Neuronal stem cell (in vitro differentiated cells): Measurements from ENCODE around the gene MED16.
A peak's percentile ranks its signal among the peaks of the same experiment; 100 is the strongest.

Source experiments
- DNase-seq: peaks from one replicate; pipeline ENCODE4 v3.0.0-alpha.2; 2013; ENCODE audit warnings: low spot score
- H2AFZ ChIP-seq: one replicate; pipeline ENCODE4 v1.6.1; 2013; ENCODE audit warnings: mild to moderate bottlenecking, low read length, inconsistent platforms
- H2AK5ac ChIP-seq: 2 replicates; pipeline ENCODE4 v1.6.1; 2013; ENCODE audit warnings: low read depth, mild to moderate bottlenecking, inconsistent platforms, low read length, moderate library complexity, mixed read lengths
- H2BK120ac ChIP-seq: 2 replicates; pipeline ENCODE4 v1.6.1; 2013; ENCODE audit warnings: low read depth, mild to moderate bottlenecking, inconsistent platforms, low read length, moderate library complexity, mixed read lengths
- H2BK12ac ChIP-seq: one replicate; pipeline ENCODE4 v1.6.1; 2013; ENCODE audit warnings: low read length, inconsistent platforms
- H2BK15ac ChIP-seq: 2 replicates; pipeline ENCODE4 v1.6.1; 2013; ENCODE audit warnings: mild to moderate bottlenecking, low read length, inconsistent platforms, mixed read lengths
- H2BK5ac ChIP-seq: one replicate; pipeline ENCODE4 v1.6.1; 2013; ENCODE audit warnings: inconsistent platforms, mild to moderate bottlenecking, low read length, moderate library complexity
- H3K14ac ChIP-seq: one replicate; pipeline ENCODE4 v1.6.1; 2013; ENCODE audit warnings: low read length, inconsistent platforms
- H3K18ac ChIP-seq: 2 replicates; pipeline ENCODE4 v1.6.1; 2013; ENCODE audit warnings: low read length, inconsistent platforms
- H3K23ac ChIP-seq: 2 replicates; pipeline ENCODE4 v1.6.1; 2013; ENCODE audit warnings: low read depth, mild to moderate bottlenecking, mixed read lengths, low read length, inconsistent platforms; ENCODE audit not compliant: poor library complexity
- H3K27ac ChIP-seq: replicated peaks from 3 replicates; pipeline ENCODE4 v1.5.1; 2013; ENCODE audit warnings: low read length, inconsistent platforms
- H3K27me3 ChIP-seq, 3 experiments: 2 replicates each; pipeline ENCODE4 v1.6.1; 2013; ENCODE audit warnings: low read length in 3 of 3, mild to moderate bottlenecking in 2 of 3, inconsistent platforms in 1 of 3, low read depth in 1 of 3, mixed read lengths in 1 of 3, moderate library complexity in 1 of 3; ENCODE audit not compliant: control insufficient read depth in 3 of 3, insufficient read depth in 3 of 3
- H3K36me3 ChIP-seq, 2 donors: replicated peaks in 1 of 2; 2 replicates each; pipeline ENCODE4 v1.6.1; 2013; ENCODE audit warnings: low read length in 2 of 2; ENCODE audit not compliant: control insufficient read depth in 2 of 2, insufficient read depth in 2 of 2
- H3K4ac ChIP-seq: 2 replicates; pipeline ENCODE4 v1.6.1; 2013; ENCODE audit warnings: inconsistent platforms, mild to moderate bottlenecking, low read length, moderate library complexity
- H3K4me1 ChIP-seq, 2 donors: 1 replicate in 1 of 2; 2 replicates in 1 of 2; pipeline ENCODE4 v1.6.1; 2013; ENCODE audit warnings: low read length in 2 of 2, low read depth in 1 of 2; ENCODE audit not compliant: control insufficient read depth in 2 of 2, insufficient read depth in 1 of 2
- H3K4me2 ChIP-seq: one replicate; pipeline ENCODE4 v1.6.1; 2013; ENCODE audit warnings: mild to moderate bottlenecking, low read length, inconsistent platforms; ENCODE audit not compliant: insufficient read depth, poor library complexity, severe bottlenecking
- H3K4me3 ChIP-seq, 2 donors: 2 replicates each; pipeline ENCODE4 v1.5.1; 2013; ENCODE audit warnings: low read length in 2 of 2, mild to moderate bottlenecking in 2 of 2, inconsistent platforms in 1 of 2, moderate library complexity in 1 of 2
- H3K79me1 ChIP-seq: one replicate; pipeline ENCODE4 v1.6.1; 2013; ENCODE audit warnings: low read depth, mild to moderate bottlenecking, inconsistent platforms, low read length, moderate library complexity
- H3K9ac ChIP-seq: one replicate; pipeline ENCODE4 v1.6.1; 2013; ENCODE audit warnings: mild to moderate bottlenecking, low read depth, low read length, inconsistent platforms; ENCODE audit not compliant: poor library complexity
- H3K9me3 ChIP-seq, 2 donors: replicated peaks in 1 of 2; 2 replicates each; pipeline versions ENCODE3 to v1.6.1; 2013; ENCODE audit warnings: low read length in 2 of 2, mild to moderate bottlenecking in 2 of 2, inconsistent platforms in 1 of 2, low read depth in 1 of 2, mixed read lengths in 1 of 2, moderate library complexity in 1 of 2; ENCODE audit not compliant: control insufficient read depth in 2 of 2, insufficient read depth in 1 of 2
- H4K8ac ChIP-seq: one replicate; pipeline ENCODE4 v1.6.1; 2013; ENCODE audit warnings: low read depth, mild to moderate bottlenecking, inconsistent platforms, low read length, moderate library complexity
- H4K91ac ChIP-seq: one replicate; pipeline ENCODE4 v1.6.1; 2013; ENCODE audit warnings: low read length, low read depth, mild to moderate bottlenecking, inconsistent platforms; ENCODE audit not compliant: poor library complexity
- WGBS, 2 donors: extraction: QIAGEN DNeasy Blood & Tissue Kit; methylation state at CpG; one replicate each; pipeline ENCODE4 v1.1.7; 2013; ENCODE audit warnings: missing lambda C conversion rate in 2 of 2, mixed read lengths in 1 of 2; ENCODE audit not compliant: insufficient read length in 2 of 2, insufficient replicate concordance in 1 of 2; ENCODE audit errors: extremely low coverage in 2 of 2; 5-methylcytosine and 5-hydroxymethylcytosine counted together

Gene MED16

DNA sequence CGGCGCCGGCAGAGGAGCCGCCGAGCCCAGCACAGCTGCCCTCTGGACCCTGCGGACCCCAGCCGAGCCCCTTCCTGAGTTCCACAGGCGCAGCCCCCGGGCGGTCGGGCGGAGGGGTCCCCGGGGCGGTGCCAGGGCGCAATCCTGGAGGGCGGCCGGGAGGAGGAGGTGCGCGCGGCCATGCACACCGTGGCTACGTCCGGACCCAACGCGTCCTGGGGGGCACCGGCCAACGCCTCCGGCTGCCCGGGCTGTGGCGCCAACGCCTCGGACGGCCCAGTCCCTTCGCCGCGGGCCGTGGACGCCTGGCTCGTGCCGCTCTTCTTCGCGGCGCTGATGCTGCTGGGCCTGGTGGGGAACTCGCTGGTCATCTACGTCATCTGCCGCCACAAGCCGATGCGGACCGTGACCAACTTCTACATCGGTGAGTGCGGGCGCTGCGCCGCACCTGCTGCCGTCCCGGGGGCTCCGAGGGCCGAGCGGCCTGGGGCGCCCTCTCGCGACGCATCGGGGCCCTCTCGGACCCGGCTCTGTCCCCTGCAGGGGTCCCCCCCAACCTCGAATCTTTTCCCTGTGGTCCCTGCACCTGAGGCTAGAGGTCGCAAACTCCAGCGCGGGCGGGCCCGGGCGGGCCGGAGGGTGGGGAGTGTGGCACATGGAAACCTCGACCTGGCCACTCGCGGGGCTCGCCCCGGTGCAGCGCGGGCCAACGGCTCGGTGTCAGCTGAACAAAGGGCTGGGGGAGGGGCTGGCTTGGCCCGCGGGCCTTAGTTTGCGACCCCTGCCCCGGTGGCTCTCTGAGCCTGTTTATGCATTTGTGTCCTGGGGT lies 24.6 kb upstream of the MED16 start, which contains the start of gene KISS1R:
Gene KISS1R (plus strand): TSS at position 11 of the 829 bp plus-strand sequence. CDS start 170 bp downstream, at position 181.
- H3K4me2 ChIP-seq: peak within 1 kb of the TSS; percentile 86
- peak within 1 kb of the TSS; percentile 92 for H2AK5ac ChIP-seq
- peak within 1 kb of the TSS; percentile 94 for H2BK12ac ChIP-seq
- H3K23ac ChIP-seq: peak within 1 kb of the TSS; percentile 73
- WGBS, 2 donors: no CpG with 5 or more reads among the region's 87 CpGs
- no peaks in the 10 kb centered on the region for H3K9me3 ChIP-seq
- no peak within 1 kb of the TSS for H4K8ac ChIP-seq
- peaks cover 0 to 50% (median 24%) of the 10 kb centered on the region in 3 experiments for H3K27me3 ChIP-seq
- peak within 1 kb of the TSS; percentile 94 for H2BK120ac ChIP-seq
- H3K79me1 ChIP-seq: peaks cover 2% of the 10 kb centered on the region
- no peak within 1 kb of the TSS for H3K4ac ChIP-seq
- peaks cover 6 to 7% of the 10 kb centered on the region in 2 donors for H3K4me1 ChIP-seq
- peak within 1 kb of the TSS; percentile 39 for H2BK5ac ChIP-seq
- H3K14ac ChIP-seq: peak within 1 kb of the TSS; percentile 94
- H3K27ac ChIP-seq: no peak within 1 kb of the TSS
- peak within 1 kb of the TSS; percentile 98 for H2BK15ac ChIP-seq
- H2AFZ ChIP-seq: peak within 1 kb of the TSS; percentile 90
- peak within 1 kb of the TSS; percentile 59 to 80 for H3K4me3 ChIP-seq
- no peak within 1 kb of the TSS for H4K91ac ChIP-seq
- H3K9ac ChIP-seq: peak within 1 kb of the TSS; percentile 88
- peaks cover 0 to 14% of the 10 kb centered on the region in 2 donors for H3K36me3 ChIP-seq
- peak within 1 kb of the TSS; percentile 96 for H3K18ac ChIP-seq
- DNase-seq: peak; percentile 77

DNA sequence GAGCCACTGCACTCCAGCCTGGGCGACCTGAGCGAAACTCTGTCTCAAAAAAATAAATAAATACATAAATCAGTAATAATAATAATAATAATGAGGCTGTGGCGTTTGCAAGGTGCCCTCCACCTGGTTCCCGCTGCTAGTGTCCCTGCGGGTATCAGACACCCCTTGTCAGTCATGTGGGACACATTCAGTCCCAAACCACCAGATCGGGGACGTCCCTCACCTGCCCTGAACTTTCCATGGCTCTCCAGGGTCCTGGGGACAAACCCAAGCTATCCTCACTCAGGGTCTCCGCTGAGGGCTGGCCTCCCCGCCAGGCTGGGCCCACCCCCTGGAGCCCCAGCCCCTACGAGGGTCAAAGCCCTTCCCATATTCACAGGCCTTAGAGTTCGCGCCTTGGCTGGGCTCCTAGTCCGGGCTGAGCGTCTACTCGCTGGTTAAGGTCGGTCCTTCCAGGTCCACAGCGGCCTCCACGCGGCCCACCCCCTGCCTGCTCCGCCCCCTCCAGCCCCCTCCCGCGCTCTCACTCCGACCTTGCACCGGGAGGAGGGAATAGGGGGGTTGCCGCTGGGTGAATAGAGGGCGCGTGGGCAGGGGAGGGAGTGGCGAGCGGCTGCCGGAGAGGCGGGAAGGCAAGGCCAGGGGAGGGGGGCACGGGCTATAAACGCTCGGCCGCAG lies 23.8 kb upstream of the MED16 start:
- Histone ChIP-seq H3K27me3 (peaks cover 0 to 50% (median 24%) of the 10 kb centered on the region in 3 experiments), H2BK15ac (peak overlapping the region; percentile 98), H4K8ac (no peak overlapping the region), H2AK5ac (peak overlapping the region; percentile 90), H3K9ac (peak overlapping the region; percentile 88), H3K27ac (no peak overlapping the region), H3K79me1 (peaks cover 5% of the 10 kb centered on the region), H4K91ac (no peak overlapping the region), H3K4me3 (peak overlapping the region; percentile 59 to 80), H3K9me3 (no peaks in the 10 kb centered on the region), H2BK120ac (peak overlapping the region; percentile 94), H3K14ac (peak overlapping the region; percentile 94), H3K4me2 (peak overlapping the region; percentile 86), H2BK12ac (no peak overlapping the region), H3K4ac (no peak overlapping the region), H2AFZ (peak overlapping the region; percentile 90), H3K23ac (no peak overlapping the region), H2BK5ac (peak overlapping the region; percentile 39), H3K36me3 (peaks cover 0 to 14% of the 10 kb centered on the region in 2 donors), H3K4me1 (peaks cover 6 to 7% of the 10 kb centered on the region in 2 donors), H3K18ac (peak overlapping the region; percentile 96)
- WGBS, 2 donors: no CpG with 5 or more reads among the region's 35 CpGs
- no peak for DNase-seq

DNA sequence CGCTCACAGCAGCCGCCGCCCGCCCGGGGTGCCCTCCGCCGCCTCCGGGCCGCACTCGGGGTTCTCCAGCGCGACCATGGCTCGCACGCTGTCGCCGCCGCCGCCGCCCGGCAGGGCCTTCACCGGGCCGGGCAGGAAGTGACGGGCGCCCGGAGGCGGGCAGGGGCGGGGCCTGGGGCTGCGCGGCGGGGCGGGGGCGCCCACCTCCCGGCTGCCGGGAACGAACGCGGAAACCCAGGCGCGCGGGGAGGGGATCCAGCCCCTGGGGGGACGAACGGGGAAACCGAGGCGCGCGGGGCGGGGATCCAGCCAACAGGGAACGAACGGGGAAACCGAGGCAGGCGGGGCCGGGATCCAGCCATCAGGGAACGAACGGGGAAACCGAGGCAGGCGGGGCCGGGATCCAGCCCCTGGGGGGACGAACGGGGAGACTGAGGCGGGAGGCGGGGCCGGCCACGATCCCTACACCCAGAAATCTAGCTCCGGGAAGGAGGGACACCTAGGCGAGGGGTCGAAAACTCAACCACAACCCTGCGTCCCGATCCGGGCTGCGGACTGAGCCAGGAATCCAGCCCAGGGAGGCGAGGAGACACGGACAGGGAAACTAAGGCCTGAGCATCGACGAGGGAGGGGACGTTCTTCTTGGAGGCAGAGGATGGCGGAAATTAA lies 20.2 kb upstream of the MED16 start, which contains the start of gene R3HDM4:
Gene R3HDM4 (minus strand): TSS at position 140 of the 669 bp plus-strand sequence. CDS start 62 bp downstream, at position 78.
- peak within 1 kb of the TSS; percentile 100 for H2AK5ac ChIP-seq
- peak within 1 kb of the TSS; percentile 85 for H4K91ac ChIP-seq
- H3K36me3 ChIP-seq: peaks cover 0 to 5% of the 10 kb centered on the region in 2 donors
- peak within 1 kb of the TSS; percentile 96 for H3K4me2 ChIP-seq
- no peaks in the 10 kb centered on the region for H3K9me3 ChIP-seq
- H3K9ac ChIP-seq: peak within 1 kb of the TSS; percentile 91
- no CpG with 5 or more reads among the region's 76 CpGs for WGBS, 2 donors
- peak within 1 kb of the TSS; percentile 97 for H3K14ac ChIP-seq
- peaks cover 3 to 5% of the 10 kb centered on the region in 2 donors for H3K4me1 ChIP-seq
- no peak within 1 kb of the TSS for H2BK12ac ChIP-seq
- H3K4me3 ChIP-seq: peak within 1 kb of the TSS; percentile 91 to 99
- peak within 1 kb of the TSS; percentile 53 for H3K4ac ChIP-seq
- no peak for DNase-seq
- peak within 1 kb of the TSS; percentile 96 for H3K23ac ChIP-seq
- H2AFZ ChIP-seq: peak within 1 kb of the TSS; percentile 93
- H3K79me1 ChIP-seq: peaks cover 10% of the 10 kb centered on the region
- no peak within 1 kb of the TSS for H2BK120ac ChIP-seq
- peaks cover 0 to 18% (median 7%) of the 10 kb centered on the region in 3 experiments for H3K27me3 ChIP-seq
- no peak within 1 kb of the TSS for H4K8ac ChIP-seq
- H2BK5ac ChIP-seq: peak within 1 kb of the TSS; percentile 90
- no peak within 1 kb of the TSS for H3K27ac ChIP-seq
- H3K18ac ChIP-seq: peak within 1 kb of the TSS; percentile 96
- no peak within 1 kb of the TSS for H2BK15ac ChIP-seq
